Urinary bladder (tissue), 4 donors: ENCODE data around the gene PARN. TPM values are rescaled to one million over a fixed set of nuclear protein-coding genes. Genes with fewer than 3 reads are reported as not detected.
A peak's percentile ranks its signal among the peaks of the same experiment; 100 is the strongest.

Experiments used
- DNase-seq: peaks from one replicate; pipeline ENCODE4 v3.0.0-alpha.2; 2015; ENCODE audit errors: extremely low spot score
- H3K27ac ChIP-seq: one replicate; pipeline ENCODE4 v1.5.1; 2013; ENCODE audit warnings: low read depth, mild to moderate bottlenecking, moderate library complexity
- H3K36me3 ChIP-seq: one replicate; pipeline ENCODE4 v1.6.1; 2013; ENCODE audit warnings: mild to moderate bottlenecking, moderate library complexity; ENCODE audit not compliant: insufficient read depth
- H3K4me1 ChIP-seq: one replicate; pipeline ENCODE4 v1.6.1; 2013; ENCODE audit warnings: mild to moderate bottlenecking, moderate library complexity; ENCODE audit not compliant: insufficient read depth
- H3K4me3 ChIP-seq: one replicate; pipeline ENCODE4 v1.5.1; 2013; ENCODE audit warnings: low read depth, low read length
- WGBS: extraction: QIAGEN DNeasy Blood & Tissue Kit; methylation state at CpG from one replicate; pipeline ENCODE4 v1.1.7; 2013; 5-methylcytosine and 5-hydroxymethylcytosine counted together
- polyA plus RNA-seq: library from polyadenylated mRNA; stranded (reverse); fragments of 200-250 nt; gene quantifications from one replicate; pipeline ENCODE4 v1.2.3, GENCODE V29; 2013
- total RNA-seq: library from RNA; depleted of rRNA; stranded (reverse); fragments of >200 nt; gene quantifications from one replicate; pipeline ENCODE4 v1.2.3, GENCODE V29; 2014
- donor health status: healthy with polysubstance abuse.
- donor health status: healthy.

Gene PARN
- total RNA-seq (37.4 TPM), polyA plus RNA-seq (25.8 TPM)

- Histone ChIP-seq H3K4me1 (peaks cover 1% of the 10 kb centered on the region), H3K36me3 (peaks cover 5% of the 10 kb centered on the region), H3K27ac (peak within 1 kb of the TSS; percentile 84), H3K4me3 (peak within 1 kb of the TSS; percentile 90)
- DNase-seq, result peak; percentile 86
- 1% methylated on average over 51 of the region's 51 CpGs for WGBS
Observed at GRCh38 chr16:14629919-14630619, at the start of gene PARN. PARN (minus strand) TSS chr16:14630260; CDS start chr16:14630125, 135 bp downstream.

GRCh38 chr16:14678748-14679497 is 48.9 kb upstream of the PARN start:
- H3K4me1 ChIP-seq, result no peaks in the 10 kb centered on the region
- no peak overlapping the region for H3K4me3 ChIP-seq
- H3K27ac ChIP-seq, result no peak overlapping the region
- WGBS, result 80% methylated on average over 11 of the region's 11 CpGs
- no peak for DNase-seq
- H3K36me3 ChIP-seq, result no peaks in the 10 kb centered on the region

GRCh38 chr16:14677627-14678026 is 47.6 kb upstream of the PARN start:
- WGBS, result 91% methylated on average over 5 of the region's 5 CpGs
- Histone ChIP-seq H3K4me1 (no peaks in the 10 kb centered on the region), H3K4me3 (no peak overlapping the region), H3K27ac (no peak overlapping the region), H3K36me3 (no peaks in the 10 kb centered on the region)
- no peak for DNase-seq

- Histone ChIP-seq H3K27ac (no peak overlapping the region), H3K4me1 (no peaks in the 10 kb centered on the region), H3K4me3 (no peak overlapping the region), H3K36me3 (no peaks in the 10 kb centered on the region)
- 86% methylated on average over 3 of the region's 3 CpGs for WGBS
- DNase-seq, result no peak
Observed at GRCh38 chr16:14676633-14677032, 46.6 kb upstream of the PARN start.

GRCh38 chr16:14672403-14672971 is 42.4 kb upstream of the PARN start:
- Histone ChIP-seq H3K36me3 (no peaks in the 10 kb centered on the region), H3K27ac (no peak overlapping the region), H3K4me3 (no peak overlapping the region), H3K4me1 (no peaks in the 10 kb centered on the region)
- 58% methylated on average over 7 of the region's 7 CpGs for WGBS
- no peak for DNase-seq

- Histone ChIP-seq H3K4me1 (no peaks in the 10 kb centered on the region), H3K36me3 (peaks cover 1% of the 10 kb centered on the region), H3K4me3 (no peak overlapping the region), H3K27ac (no peak overlapping the region)
- no peak for DNase-seq
- WGBS, result 83% methylated on average over 4 of the region's 4 CpGs
Observed at GRCh38 chr16:14669776-14670175, 39.7 kb upstream of the PARN start.

- 70% methylated on average over 7 of the region's 7 CpGs for WGBS
- H3K36me3 ChIP-seq, result peaks cover 5% of the 10 kb centered on the region
- no peaks in the 10 kb centered on the region for H3K4me1 ChIP-seq
Observed at GRCh38 chr16:14668556-14669223, 38.6 kb upstream of the PARN start.

GRCh38 chr16:14667347-14668266 is 37.5 kb upstream of the PARN start:
- Histone ChIP-seq H3K36me3 (peaks cover 5% of the 10 kb centered on the region), H3K4me1 (no peaks in the 10 kb centered on the region), H3K27ac (no peak overlapping the region), H3K4me3 (no peak overlapping the region)
- 84% methylated on average over 16 of the region's 16 CpGs for WGBS
- DNase-seq, result no peak

More at GRCh38 chr16:14668556-14669223, 38.6 kb upstream of the PARN start:
- no peak overlapping the region for H3K27ac ChIP-seq
- DNase-seq, result no peak
- H3K4me3 ChIP-seq, result no peak overlapping the region

- WGBS, result 90% methylated on average over 2 of the region's 2 CpGs
- no peak for DNase-seq
- Histone ChIP-seq H3K4me1 (no peaks in the 10 kb centered on the region), H3K27ac (no peak overlapping the region), H3K36me3 (no peaks in the 10 kb centered on the region), H3K4me3 (no peak overlapping the region)
Observed at GRCh38 chr16:14658063-14658462, 28.0 kb upstream of the PARN start.

GRCh38 chr16:14652726-14653125 is 22.7 kb upstream of the PARN start:
- Histone ChIP-seq H3K4me1 (no peaks in the 10 kb centered on the region), H3K4me3 (no peak overlapping the region), H3K27ac (no peak overlapping the region), H3K36me3 (peaks cover 3% of the 10 kb centered on the region)
- no peak for DNase-seq
- WGBS, result 93% methylated on average over 2 of the region's 2 CpGs

GRCh38 chr16:14650629-14651028 is 20.6 kb upstream of the PARN start:
- H3K36me3 ChIP-seq, result peaks cover 9% of the 10 kb centered on the region
- no peak for DNase-seq
- no peak overlapping the region for H3K4me3 ChIP-seq
- WGBS, result 79% methylated on average over 6 of the region's 6 CpGs
- H3K27ac ChIP-seq, result no peak overlapping the region
- no peaks in the 10 kb centered on the region for H3K4me1 ChIP-seq

GRCh38 chr16:14649816-14650215 is 19.8 kb upstream of the PARN start:
- Histone ChIP-seq H3K27ac (no peak overlapping the region), H3K4me3 (no peak overlapping the region), H3K4me1 (no peaks in the 10 kb centered on the region), H3K36me3 (peaks cover 9% of the 10 kb centered on the region)
- 94% methylated on average over 10 of the region's 10 CpGs for WGBS
- no peak for DNase-seq

- peaks cover 4% of the 10 kb centered on the region for H3K36me3 ChIP-seq
- no peak overlapping the region for H3K4me3 ChIP-seq
- peaks cover 1% of the 10 kb centered on the region for H3K4me1 ChIP-seq
- WGBS, result 95% methylated on average over 7 of the region's 7 CpGs
- DNase-seq, result no peak
- no peak overlapping the region for H3K27ac ChIP-seq
Observed at GRCh38 chr16:14641926-14642325, 11.9 kb upstream of the PARN start.
